ENCODE measurements around the gene ASTL.

ASTL gene

GRCh38 chr2:96074156-96074555 is 64.1 kb downstream of the ASTL start:
- no peak for DNase-seq

- DNase-seq = no peak
Measured at GRCh38 chr2:96073170-96073775, 65.0 kb downstream of the ASTL start.

Data from activated CD4-positive, alpha-beta T cell treated with anti-CD3 and anti-CD28 coated beads for 1 hour (primary cell).